ENCODE measurements around the gene SCFD1. TPM values are rescaled to one million over a fixed set of nuclear protein-coding genes. Genes with fewer than 3 reads are reported as not detected.
"Not testable (repeated sequence)": the region's sequence is repeated elsewhere in the genome, so short reads cannot be mapped to it uniquely, and the experiment has no call there.

The SCFD1 gene
- polyA plus RNA-seq, 1 donor: 55.3 TPM

- DNase-seq: peak; percentile 54
Observed at GRCh38 chr14:30610787-30611343, 11.3 kb upstream of the SCFD1 start.

- no peak for DNase-seq
Observed at GRCh38 chr14:30614155-30614554, 8.0 kb upstream of the SCFD1 start.

- no peak for DNase-seq
Observed at GRCh38 chr14:30620178-30620577, 1.9 kb upstream of the SCFD1 start.

- DNase-seq: peak; percentile 39
Observed at GRCh38 chr14:30621354-30621939, 672 bp upstream of the SCFD1 start.

GRCh38 chr14:30623412-30624131 lies 1.5 kb downstream of the SCFD1 start:
- no peak for DNase-seq

GRCh38 chr14:30624132-30624423 lies 2.0 kb downstream of the SCFD1 start:
- no peak for DNase-seq

GRCh38 chr14:30625533-30625932 lies 3.4 kb downstream of the SCFD1 start:
- no peak for DNase-seq

GRCh38 chr14:30629432-30629831 lies 7.3 kb downstream of the SCFD1 start:
- not testable (repeated sequence) for DNase-seq

GRCh38 chr14:30630248-30630647 lies 8.1 kb downstream of the SCFD1 start:
- DNase-seq: no peak

- DNase-seq: no peak
Observed at GRCh38 chr14:30632730-30633129, 10.6 kb downstream of the SCFD1 start.

GRCh38 chr14:30638926-30639325 lies 16.8 kb downstream of the SCFD1 start:
- no peak for DNase-seq

GRCh38 chr14:30641207-30641606 lies 19.1 kb downstream of the SCFD1 start:
- DNase-seq: no peak

- not testable (repeated sequence) for DNase-seq
Observed at GRCh38 chr14:30644462-30644861, 22.3 kb downstream of the SCFD1 start.

- DNase-seq: no peak
Observed at GRCh38 chr14:30645600-30645999, 23.5 kb downstream of the SCFD1 start.

GRCh38 chr14:30648471-30648870 lies 26.4 kb downstream of the SCFD1 start:
- DNase-seq: no peak

GRCh38 chr14:30651937-30652336 lies 29.8 kb downstream of the SCFD1 start:
- no peak for DNase-seq

- DNase-seq: no peak
Observed at GRCh38 chr14:30655124-30655523, 33.0 kb downstream of the SCFD1 start.

GRCh38 chr14:30655658-30656057 lies 33.5 kb downstream of the SCFD1 start:
- no peak for DNase-seq

GRCh38 chr14:30656190-30656632 lies 34.1 kb downstream of the SCFD1 start:
- DNase-seq: peak; percentile 8

- DNase-seq: no peak
Observed at GRCh38 chr14:30657050-30657449, 34.9 kb downstream of the SCFD1 start.

GRCh38 chr14:30657606-30658163 lies 35.6 kb downstream of the SCFD1 start:
- no peak for DNase-seq

- no peak for DNase-seq
Observed at GRCh38 chr14:30658645-30659044, 36.5 kb downstream of the SCFD1 start.

GRCh38 chr14:30669594-30669993 lies 47.5 kb downstream of the SCFD1 start:
- DNase-seq: no peak

GRCh38 chr14:30673071-30673470 lies 51.0 kb downstream of the SCFD1 start:
- DNase-seq: no peak

All from hindlimb muscle (tissue), 1 donor.